ENCODE measurements around the gene IL4I1.

IL4I1 gene

DNA sequence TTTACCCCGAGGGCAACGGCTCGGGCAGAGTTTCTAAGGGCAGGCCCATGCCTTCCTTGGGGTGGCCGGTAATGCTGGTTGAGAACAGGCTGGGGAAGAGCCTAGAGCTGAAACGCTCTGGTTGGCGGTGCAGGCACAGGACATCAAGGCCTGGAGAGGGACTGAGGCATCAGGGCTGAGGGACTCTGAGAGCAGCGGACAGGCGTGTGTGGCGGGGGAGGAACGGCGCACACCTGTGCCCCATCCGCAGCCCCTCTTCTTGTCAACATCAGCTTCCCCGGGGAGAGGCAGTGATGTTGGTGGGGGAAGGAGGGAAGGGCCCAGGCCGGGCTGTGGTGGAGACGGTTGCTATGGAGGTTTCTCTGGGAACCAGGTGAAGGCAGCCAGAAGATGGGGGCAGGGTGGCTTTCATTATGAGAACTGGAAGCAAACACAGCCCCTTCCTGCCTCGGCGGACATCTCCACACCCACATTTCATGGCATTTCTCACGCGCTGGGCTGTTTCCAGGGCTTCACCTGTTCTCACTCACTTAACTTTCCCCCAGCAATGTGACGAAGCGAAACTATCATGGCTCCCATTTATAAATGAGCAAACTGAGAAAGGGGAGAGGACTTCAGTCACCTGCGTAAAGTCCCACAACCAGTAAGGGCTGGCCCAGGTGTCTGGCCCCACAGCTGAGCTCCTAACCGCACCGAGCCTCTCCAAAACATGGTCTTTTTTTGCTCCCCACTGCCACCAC is 24.1 kb upstream of the IL4I1 start:
- no peak overlapping the region for H3K4me3 Mint-ChIP-seq
- no peaks in the 10 kb centered on the region for H3K27me3 Mint-ChIP-seq
- peak overlapping the region; percentile 60 to 79 for H3K27ac Mint-ChIP-seq
- peaks cover 34% of the 10 kb centered on the region for H3K36me3 Mint-ChIP-seq (ENCODE audit: insufficient read depth)
- DNase-seq (no peak), ATAC-seq (replicated peaks) (no peak)
- H3K4me1 Mint-ChIP-seq (ENCODE audit: low read depth in 2 of 2): peaks cover 10 to 27% of the 10 kb centered on the region in 2 donors
- no peaks in the 10 kb centered on the region for H3K9me3 Mint-ChIP-seq

GRCh38 chr19:49918089-49918488 is 21.4 kb upstream of the IL4I1 start:
- H3K36me3 Mint-ChIP-seq (ENCODE audit: insufficient read depth): peaks cover 32% of the 10 kb centered on the region
- peak overlapping the region; percentile 41 to 66 for H3K27ac Mint-ChIP-seq
- H3K9me3 Mint-ChIP-seq: no peaks in the 10 kb centered on the region
- H3K4me1 Mint-ChIP-seq (ENCODE audit: low read depth in 2 of 2): peaks cover 14 to 28% of the 10 kb centered on the region in 2 donors
- H3K4me3 Mint-ChIP-seq: no peak overlapping the region
- no peak for ATAC-seq (replicated peaks)
- DNase-seq: no peak
- no peaks in the 10 kb centered on the region for H3K27me3 Mint-ChIP-seq

DNA sequence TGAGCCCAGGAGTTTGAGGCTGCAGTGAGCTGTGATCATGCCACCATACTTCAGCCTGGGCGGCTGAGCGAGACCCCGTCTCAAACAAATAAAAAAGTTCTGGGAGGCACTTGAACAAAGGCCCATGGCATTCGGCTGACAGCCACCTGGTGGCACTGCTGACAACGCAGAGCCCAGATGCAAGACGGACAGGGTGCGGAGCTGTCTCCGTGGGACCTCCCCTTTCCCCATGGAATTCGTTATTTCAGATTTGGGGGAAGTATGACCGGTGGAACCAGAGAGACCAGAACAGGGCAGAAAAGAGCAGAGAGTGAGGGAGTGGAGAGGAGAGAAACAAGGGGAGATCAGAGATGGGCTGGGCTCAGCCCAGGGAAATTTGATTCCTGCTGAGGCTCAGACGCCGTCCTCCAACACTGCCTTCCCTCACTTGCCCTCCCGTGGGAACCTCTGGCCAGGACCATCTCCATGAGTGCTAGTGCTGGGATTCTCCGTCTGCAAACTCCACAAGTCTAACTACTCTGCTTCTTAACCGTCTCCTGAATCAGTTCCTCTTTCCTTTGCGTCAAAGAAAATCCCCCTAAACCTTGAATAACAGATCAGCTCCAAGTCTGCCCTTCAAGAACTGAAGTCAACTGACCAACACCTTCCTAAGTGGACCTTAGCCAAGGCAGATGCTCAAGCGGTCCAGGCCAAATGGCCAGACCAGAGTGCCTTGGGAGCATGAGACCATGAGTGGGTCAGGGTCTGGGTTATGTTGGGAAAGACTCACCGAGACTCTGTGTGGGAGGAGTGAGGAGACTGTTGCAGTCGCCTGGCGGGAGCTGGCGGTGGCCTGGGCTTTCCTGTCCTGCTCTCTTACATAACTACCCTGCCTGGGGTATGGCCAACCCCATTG is 20.4 kb upstream of the IL4I1 start:
- no peaks in the 10 kb centered on the region for H3K27me3 Mint-ChIP-seq
- ATAC-seq (replicated peaks) (no peak), DNase-seq (no peak)
- H3K27ac Mint-ChIP-seq: peak overlapping the region in 1 of 2 donors; percentile 55
- no peaks in the 10 kb centered on the region for H3K9me3 Mint-ChIP-seq
- no peak overlapping the region for H3K4me3 Mint-ChIP-seq
- H3K4me1 Mint-ChIP-seq (ENCODE audit: low read depth in 2 of 2): peaks cover 14 to 31% of the 10 kb centered on the region in 2 donors
- H3K36me3 Mint-ChIP-seq (ENCODE audit: insufficient read depth): peaks cover 37% of the 10 kb centered on the region

- ATAC-seq (replicated peaks) (no peak), DNase-seq (no peak)
- no peak overlapping the region for H3K4me3 Mint-ChIP-seq
- no peaks in the 10 kb centered on the region for H3K9me3 Mint-ChIP-seq
- H3K27ac Mint-ChIP-seq: peak overlapping the region; percentile 23 to 86
- H3K4me1 Mint-ChIP-seq (ENCODE audit: low read depth in 2 of 2): peaks cover 19 to 24% of the 10 kb centered on the region in 2 donors
- H3K27me3 Mint-ChIP-seq: no peaks in the 10 kb centered on the region
- peaks cover 40% of the 10 kb centered on the region for H3K36me3 Mint-ChIP-seq (ENCODE audit: insufficient read depth)
These were observed 18.6 kb upstream of the IL4I1 start for GRCh38 chr19:49915271-49915670.

DNA sequence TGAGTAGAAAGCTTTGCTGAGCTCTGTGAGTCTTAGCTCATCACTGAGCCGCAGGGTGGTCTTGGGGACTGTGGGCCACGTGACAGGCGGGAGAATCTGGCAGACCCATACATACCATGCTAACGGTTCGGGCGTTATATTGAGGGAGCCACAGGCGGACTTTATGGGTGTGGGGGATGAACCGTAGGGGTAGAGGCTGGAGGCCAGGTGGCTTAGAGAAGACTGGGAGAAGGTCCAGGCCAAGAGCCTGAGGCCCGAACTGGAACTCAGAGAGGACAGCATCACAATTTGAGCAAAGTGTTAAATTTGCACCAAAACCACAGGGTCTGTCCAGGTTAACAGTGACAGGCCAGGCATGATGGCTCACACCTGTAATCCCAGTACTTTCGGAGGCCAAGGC is 17.0 kb upstream of the IL4I1 start:
- H3K4me1 Mint-ChIP-seq (ENCODE audit: low read depth in 2 of 2): peaks cover 18 to 23% of the 10 kb centered on the region in 2 donors
- ATAC-seq (replicated peaks) (no peak), DNase-seq (no peak)
- no peaks in the 10 kb centered on the region for H3K9me3 Mint-ChIP-seq
- no peak overlapping the region for H3K4me3 Mint-ChIP-seq
- peak overlapping the region; percentile 45 to 53 for H3K27ac Mint-ChIP-seq
- H3K36me3 Mint-ChIP-seq (ENCODE audit: insufficient read depth): peaks cover 32% of the 10 kb centered on the region
- no peaks in the 10 kb centered on the region for H3K27me3 Mint-ChIP-seq

- H3K4me3 Mint-ChIP-seq: no peak overlapping the region
- ATAC-seq (replicated peaks): no peak
- peak overlapping the region; percentile 75 to 87 for H3K27ac Mint-ChIP-seq
- H3K27me3 Mint-ChIP-seq: no peaks in the 10 kb centered on the region
- peaks cover 17 to 21% of the 10 kb centered on the region in 2 donors for H3K4me1 Mint-ChIP-seq (ENCODE audit: low read depth in 2 of 2)
- H3K9me3 Mint-ChIP-seq: no peaks in the 10 kb centered on the region
- DNase-seq: no peak
- H3K36me3 Mint-ChIP-seq (ENCODE audit: insufficient read depth): peaks cover 30% of the 10 kb centered on the region
These were observed 16.4 kb upstream of the IL4I1 start for GRCh38 chr19:49912965-49913685.

DNA sequence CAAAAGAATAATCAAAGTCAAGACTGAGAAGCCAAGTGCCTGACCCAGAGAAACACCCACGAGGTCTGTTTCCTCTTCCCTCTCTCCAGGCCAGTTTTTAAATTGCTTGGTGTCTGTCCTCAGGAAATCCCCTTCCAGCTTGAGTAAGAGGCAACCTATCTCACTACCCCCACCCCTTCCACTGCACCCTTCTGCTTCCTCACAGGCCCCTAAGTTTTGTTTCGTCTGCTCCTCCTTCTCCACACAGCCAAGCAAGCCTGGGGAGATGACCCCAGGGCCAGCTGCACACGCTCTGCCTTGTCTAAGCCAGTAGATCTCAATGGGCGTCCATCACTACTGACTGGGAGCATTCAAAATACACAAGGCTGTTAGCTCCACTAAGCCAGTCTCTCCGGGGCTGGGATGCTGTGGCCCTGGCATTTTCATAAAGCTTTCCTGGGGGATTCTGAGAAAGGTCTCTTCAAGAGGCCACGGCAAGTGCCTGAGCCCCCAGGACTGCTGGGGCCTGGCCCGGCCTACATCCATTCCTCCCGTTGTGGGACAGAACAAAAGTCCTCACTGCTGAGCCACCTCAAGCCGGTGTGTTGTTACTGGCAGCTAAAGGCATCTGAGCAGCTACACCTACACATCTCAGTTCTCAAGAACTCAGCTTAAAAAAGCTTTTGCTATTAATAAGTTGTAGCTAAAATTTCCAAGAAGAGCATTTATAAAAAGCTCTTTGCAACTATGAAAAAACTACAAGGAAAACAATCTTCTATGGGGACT is 14.9 kb upstream of the IL4I1 start:
- Mint-ChIP-seq H3K4me3 (no peak overlapping the region), H3K36me3 (ENCODE audit: insufficient read depth) (peaks cover 39% of the 10 kb centered on the region), H3K9me3 (no peaks in the 10 kb centered on the region), H3K27me3 (no peaks in the 10 kb centered on the region), H3K27ac (peak overlapping the region; percentile 66 to 87), H3K4me1 (ENCODE audit: low read depth in 2 of 2) (peaks cover 13 to 25% of the 10 kb centered on the region in 2 donors)
- peak; percentile 86 for ATAC-seq (replicated peaks)
- no peak for DNase-seq

DNA sequence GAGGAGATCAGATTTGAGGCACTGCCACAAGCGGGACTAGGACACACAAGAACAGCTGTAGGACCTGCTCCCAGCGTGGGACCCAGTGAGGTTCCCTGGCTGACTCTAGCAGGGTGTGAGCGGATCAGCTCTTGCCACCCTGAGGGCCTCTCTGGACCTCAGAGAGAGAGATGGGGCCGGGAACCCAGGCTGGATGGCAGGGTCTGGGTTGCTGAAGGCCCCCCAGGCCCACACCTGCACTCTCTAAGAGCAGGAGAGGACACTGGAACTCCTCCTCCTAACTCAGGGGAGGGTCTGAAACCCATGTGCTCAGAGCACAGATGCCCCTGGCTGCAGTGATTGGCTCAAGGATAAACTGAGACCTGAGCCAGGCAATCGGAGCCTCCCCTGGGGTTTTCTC is 13.5 kb upstream of the IL4I1 start:
- H3K9me3 Mint-ChIP-seq: no peaks in the 10 kb centered on the region
- DNase-seq (no peak), ATAC-seq (replicated peaks) (no peak)
- no peak overlapping the region for H3K4me3 Mint-ChIP-seq
- peak overlapping the region in 1 of 2 donors; percentile 87 for H3K27ac Mint-ChIP-seq
- peaks cover 9 to 22% of the 10 kb centered on the region in 2 donors for H3K4me1 Mint-ChIP-seq (ENCODE audit: low read depth in 2 of 2)
- no peaks in the 10 kb centered on the region for H3K27me3 Mint-ChIP-seq
- peaks cover 29% of the 10 kb centered on the region for H3K36me3 Mint-ChIP-seq (ENCODE audit: insufficient read depth)

DNA sequence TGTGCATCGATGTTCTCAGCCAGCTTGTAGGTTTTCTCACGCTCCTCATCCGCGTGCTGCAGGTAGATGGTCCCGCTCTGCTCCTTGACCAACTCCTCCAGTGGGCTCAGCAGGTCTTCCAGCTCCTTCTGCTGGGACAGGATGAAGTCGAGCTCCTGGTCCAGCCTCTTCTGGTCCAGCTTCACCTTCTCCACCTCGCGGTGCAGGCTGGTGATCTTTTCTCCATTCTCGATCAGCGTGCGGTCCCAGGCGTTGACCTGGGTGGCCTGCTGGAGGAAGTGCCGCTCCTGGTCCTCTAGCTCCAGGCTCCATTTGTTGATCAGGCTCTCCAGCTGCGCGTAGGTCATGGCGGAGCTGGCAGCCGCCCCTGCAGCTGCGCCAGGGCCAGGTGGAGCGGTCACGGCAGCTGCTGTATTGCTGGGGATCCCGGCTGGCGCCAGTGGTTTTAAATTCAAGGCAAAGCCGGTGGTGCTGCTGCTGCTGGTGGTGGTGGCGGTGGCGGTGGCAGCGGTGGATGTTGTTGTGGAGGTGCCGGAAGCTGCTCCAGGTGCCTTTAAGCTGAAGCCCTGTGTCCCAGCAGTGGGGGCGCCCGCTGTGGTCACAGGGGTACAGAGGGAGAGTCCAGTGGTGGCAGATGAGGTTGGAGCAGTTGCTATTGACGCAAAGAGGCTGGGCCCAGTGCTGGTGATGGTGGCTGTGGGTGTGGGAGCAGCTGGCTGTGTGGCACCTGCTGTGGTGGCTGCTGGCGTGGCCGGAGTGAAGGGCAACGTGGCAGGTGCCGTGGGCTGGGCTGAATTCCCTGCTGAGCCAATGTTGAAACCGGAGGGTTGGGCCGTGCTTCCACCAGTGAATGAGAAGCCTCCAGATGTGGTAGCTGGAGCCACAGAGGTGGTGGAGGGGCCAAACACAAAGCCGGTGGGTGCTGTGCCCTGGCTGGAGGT is 12.1 kb upstream of the IL4I1 start:
- H3K27ac Mint-ChIP-seq: peak overlapping the region; percentile 13 to 65

GRCh38 chr19:49907745-49908446 is 11.2 kb upstream of the IL4I1 start:
- H3K4me3 Mint-ChIP-seq: no peak overlapping the region
- DNase-seq (no peak), ATAC-seq (replicated peaks) (no peak)
- peaks cover 9 to 15% of the 10 kb centered on the region in 2 donors for H3K4me1 Mint-ChIP-seq (ENCODE audit: low read depth in 2 of 2)
- no peaks in the 10 kb centered on the region for H3K27me3 Mint-ChIP-seq
- no peaks in the 10 kb centered on the region for H3K9me3 Mint-ChIP-seq
- H3K27ac Mint-ChIP-seq: peak overlapping the region; percentile 13 to 65
- peaks cover 21% of the 10 kb centered on the region for H3K36me3 Mint-ChIP-seq (ENCODE audit: insufficient read depth)

More for the DNA sequence above, 12.1 kb upstream of the IL4I1 start:
- Mint-ChIP-seq H3K9me3 (no peaks in the 10 kb centered on the region), H3K4me3 (no peak overlapping the region), H3K27me3 (no peaks in the 10 kb centered on the region), H3K36me3 (ENCODE audit: insufficient read depth) (peaks cover 21% of the 10 kb centered on the region), H3K4me1 (ENCODE audit: low read depth in 2 of 2) (peaks cover 9 to 18% of the 10 kb centered on the region in 2 donors)
- no peak for DNase-seq
- ATAC-seq (replicated peaks): no peak

DNA sequence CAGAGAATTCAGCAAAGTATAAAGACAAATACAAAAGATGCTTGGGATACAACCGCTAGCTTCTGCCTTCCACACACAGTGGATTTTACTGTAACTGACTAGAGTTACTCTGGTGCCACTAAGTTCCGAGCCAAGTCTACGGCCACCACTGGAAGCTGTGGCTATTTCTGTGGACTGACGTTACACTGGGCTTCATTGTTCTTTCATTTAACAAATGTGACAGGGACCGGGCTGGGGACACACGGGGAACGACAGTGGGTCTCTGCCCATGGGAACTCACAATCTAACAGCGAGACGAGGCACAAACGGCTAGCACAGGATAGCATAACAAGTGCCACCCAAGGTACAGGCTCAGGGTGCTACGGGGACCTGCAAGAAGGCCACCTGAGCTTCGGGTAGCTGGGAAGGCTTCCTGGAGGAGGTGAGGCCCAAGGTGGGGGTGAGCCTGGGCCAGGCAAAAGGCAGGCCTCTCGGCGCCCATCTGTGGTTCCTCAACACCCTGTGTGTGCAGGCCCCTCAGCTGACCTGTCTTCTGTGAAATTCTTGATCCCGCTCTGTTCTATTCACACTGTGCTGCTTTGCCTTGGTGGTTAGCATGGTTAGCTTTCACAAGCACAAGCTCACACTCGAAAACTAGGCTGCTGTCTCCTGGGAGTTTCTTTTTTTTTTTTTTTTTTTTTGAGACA is 10.3 kb upstream of the IL4I1 start:
- Mint-ChIP-seq H3K27ac (peak overlapping the region in 1 of 2 donors; percentile 23), H3K9me3 (no peaks in the 10 kb centered on the region), H3K4me1 (ENCODE audit: low read depth in 2 of 2) (peaks cover 9 to 12% of the 10 kb centered on the region in 2 donors), H3K36me3 (ENCODE audit: insufficient read depth) (peaks cover 16% of the 10 kb centered on the region), H3K27me3 (no peaks in the 10 kb centered on the region), H3K4me3 (no peak overlapping the region)
- no peak for ATAC-seq (replicated peaks)
- no peak for DNase-seq

Measured in effector memory CD8-positive, alpha-beta T cell (primary cell).